Cardiac muscle cell (in vitro differentiated cells and primary cell): ENCODE data around the gene ZFPL1. TPM values are rescaled to one million over a fixed set of nuclear protein-coding genes. Genes with fewer than 3 reads are reported as not detected.

Source experiments
- polyA plus RNA-seq: library from polyadenylated mRNA; unstranded; fragments of >200 nt; fragmentation: Nextera tagmentation; extraction: Ambion mirVana; gene quantifications from 2 replicates; pipeline ENCODE4 v1.2.1, GENCODE V29; 2016
- total RNA-seq: library from RNA; depleted of rRNA; stranded (reverse); fragments of >200 nt; gene quantifications from 2 replicates; pipeline ENCODE4 v1.2.3, GENCODE V29; 2016

ZFPL1 gene
- total and polyA plus RNA-seq, 2 experiments from 2014 or later = 56.3 to 57.4 TPM

Other genes with a start within 250 kb of the ZFPL1 start
- gene CDC42BPG, start 239.6 kb upstream of the ZFPL1 start, total RNA-seq = 4.6 and 10.1 TPM in 2 replicates
- gene CDC42BPG, start 239.6 kb upstream of the ZFPL1 start, polyA plus RNA-seq = 2.2 and 3.5 TPM in 2 replicates
- 119 and 160 TPM in 2 replicates for gene EHD1, start 205.6 kb upstream of the ZFPL1 start, total RNA-seq
- gene EHD1, start 205.6 kb upstream of the ZFPL1 start, polyA plus RNA-seq = 57.4 and 70.0 TPM in 2 replicates
- 33.9 and 36.2 TPM in 2 replicates for gene ATG2A, start 167.0 kb upstream of the ZFPL1 start, total RNA-seq
- gene ATG2A, start 167.0 kb upstream of the ZFPL1 start, polyA plus RNA-seq = 8.1 and 13.3 TPM in 2 replicates
- 26.2 and 29.2 TPM in 2 replicates for gene PPP2R5B, start 159.5 kb upstream of the ZFPL1 start, total RNA-seq
- 29.2 and 30.7 TPM in 2 replicates for gene PPP2R5B, start 159.5 kb upstream of the ZFPL1 start, polyA plus RNA-seq
- gene GPHA2, start 148.3 kb upstream of the ZFPL1 start, total RNA-seq = not detected in 2 replicates
- gene GPHA2, start 148.3 kb upstream of the ZFPL1 start, polyA plus RNA-seq = 0.60 TPM in 1 of 2 replicates, not detected in the other
- gene MAJIN, start 112.1 kb upstream of the ZFPL1 start, total RNA-seq = not detected in 2 replicates
- 0.06 TPM in 1 of 2 replicates, not detected in the other for gene MAJIN, start 112.1 kb upstream of the ZFPL1 start, polyA plus RNA-seq
- 0.21 and 0.25 TPM in 2 replicates for gene BATF2, start 87.3 kb upstream of the ZFPL1 start, total RNA-seq
- gene BATF2, start 87.3 kb upstream of the ZFPL1 start, polyA plus RNA-seq = not detected in 2 replicates
- gene ARL2, start 70.1 kb upstream of the ZFPL1 start, total RNA-seq = 189 and 224 TPM in 2 replicates
- gene ARL2, start 70.1 kb upstream of the ZFPL1 start, polyA plus RNA-seq = 230 and 246 TPM in 2 replicates
- 24.5 and 33.0 TPM in 2 replicates for gene SNX15, start 56.8 kb upstream of the ZFPL1 start, total RNA-seq
- 38.4 and 41.3 TPM in 2 replicates for gene SNX15, start 56.8 kb upstream of the ZFPL1 start, polyA plus RNA-seq
- 22.3 and 24.6 TPM in 2 replicates for gene SAC3D1, start 43.0 kb upstream of the ZFPL1 start, total RNA-seq
- 23.6 and 32.7 TPM in 2 replicates for gene SAC3D1, start 43.0 kb upstream of the ZFPL1 start, polyA plus RNA-seq
- gene NAALADL1, start 25.7 kb upstream of the ZFPL1 start, total RNA-seq = 2.3 TPM in 1 of 2 replicates, not detected in the other
- 0.59 and 0.84 TPM in 2 replicates for gene NAALADL1, start 25.7 kb upstream of the ZFPL1 start, polyA plus RNA-seq
- 14.6 and 18.1 TPM in 2 replicates for gene CDCA5, start 182 bp upstream of the ZFPL1 start, total RNA-seq
- 14.2 and 21.7 TPM in 2 replicates for gene CDCA5, start 182 bp upstream of the ZFPL1 start, polyA plus RNA-seq
- gene VPS51, start 12.0 kb downstream of the ZFPL1 start, total RNA-seq = 620 and 755 TPM in 2 replicates
- gene VPS51, start 12.0 kb downstream of the ZFPL1 start, polyA plus RNA-seq = 77.9 and 103 TPM in 2 replicates
- gene TM7SF2, start 27.6 kb downstream of the ZFPL1 start, total RNA-seq = 186 and 295 TPM in 2 replicates
- gene TM7SF2, start 27.6 kb downstream of the ZFPL1 start, polyA plus RNA-seq = 197 and 277 TPM in 2 replicates
- gene ZNHIT2, start 33.5 kb downstream of the ZFPL1 start, total RNA-seq = 22.6 and 31.8 TPM in 2 replicates
- gene ZNHIT2, start 33.5 kb downstream of the ZFPL1 start, polyA plus RNA-seq = 19.5 and 32.8 TPM in 2 replicates
- gene FAU, start 37.9 kb downstream of the ZFPL1 start, total RNA-seq = 882 and 1,183 TPM in 2 replicates
- gene FAU, start 37.9 kb downstream of the ZFPL1 start, polyA plus RNA-seq = 398 and 546 TPM in 2 replicates
- gene MRPL49, start 38.1 kb downstream of the ZFPL1 start, total RNA-seq = 99.3 and 122 TPM in 2 replicates
- 78.2 and 90.4 TPM in 2 replicates for gene MRPL49, start 38.1 kb downstream of the ZFPL1 start, polyA plus RNA-seq
- gene SYVN1, start 50.3 kb downstream of the ZFPL1 start, total RNA-seq = 15.9 and 16.8 TPM in 2 replicates
- gene SYVN1, start 50.3 kb downstream of the ZFPL1 start, polyA plus RNA-seq = 13.9 and 16.2 TPM in 2 replicates
- 0.24 TPM in 1 of 2 replicates, not detected in the other for gene SPDYC, start 86.0 kb downstream of the ZFPL1 start, total RNA-seq
- gene SPDYC, start 86.0 kb downstream of the ZFPL1 start, polyA plus RNA-seq = not detected in 2 replicates
- 131 and 185 TPM in 2 replicates for gene CAPN1, start 97.7 kb downstream of the ZFPL1 start, total RNA-seq
- gene CAPN1, start 97.7 kb downstream of the ZFPL1 start, polyA plus RNA-seq = 118 and 156 TPM in 2 replicates
- 20.3 and 21.2 TPM in 2 replicates for gene POLA2, start 177.7 kb downstream of the ZFPL1 start, total RNA-seq
- gene POLA2, start 177.7 kb downstream of the ZFPL1 start, polyA plus RNA-seq = 20.3 and 31.7 TPM in 2 replicates
- gene CDC42EP2, start 230.6 kb downstream of the ZFPL1 start, total RNA-seq = 1.1 and 2.1 TPM in 2 replicates
- 0.26 and 1.5 TPM in 2 replicates for gene CDC42EP2, start 230.6 kb downstream of the ZFPL1 start, polyA plus RNA-seq
- 57.3 and 86.1 TPM in 2 replicates for gene DPF2, start 249.6 kb downstream of the ZFPL1 start, total RNA-seq
- 83.9 and 130 TPM in 2 replicates for gene DPF2, start 249.6 kb downstream of the ZFPL1 start, polyA plus RNA-seq